IMR-90 (cell line): ENCODE results near the gene CYFIP1. TPM values are rescaled to one million over a fixed set of nuclear protein-coding genes. Genes with fewer than 3 reads are reported as not detected.

ENCODE experiments used
- ATAC-seq: fragments of 200-7000 bp; cut with Tn5 transposase; 2 replicates; pipeline ENCODE4 v1.9.1; 2020; ENCODE audit warnings: low read depth, mild to moderate bottlenecking, moderate library complexity
- BruUV-seq: library from RNA; stranded (reverse); fragments of 400-500 nt; replicated peaks from 2 replicates; lab custom pipeline; 2021; lab: Mats Ljungman, UMichigan
- CTCF ChIA-PET: fragments of 300-600 bp; formaldehyde crosslinking; extraction: SDS; loops from one replicate; lab custom pipeline; 2021; ENCODE audit warnings: antibody characterized with exemption; lab: Yijun Ruan, JAX
- POLR2A ChIA-PET: fragments of 300-600 bp; sonication (Branson Sonifier 250); formaldehyde crosslinking; loops from one replicate; lab custom pipeline; 2022; ENCODE audit warnings: antibody characterized with exemption; ENCODE audit not compliant: unreplicated experiment; lab: Charles Lee
- DNase-seq: peaks from one replicate; pipeline ENCODE4 v3.0.0; 2013
- H2AFZ ChIP-seq: replicated peaks from 2 replicates; pipeline ENCODE3; 2013; ENCODE audit warnings: low read length, mild to moderate bottlenecking; ENCODE audit not compliant: poor library complexity
- H2AK5ac ChIP-seq: 2 replicates; pipeline ENCODE4 v1.6.1; 2013; ENCODE audit warnings: low read depth, low read length, inconsistent platforms
- H2AK9ac ChIP-seq: replicated peaks from 2 replicates; pipeline ENCODE3; 2013; ENCODE audit warnings: mild to moderate bottlenecking, low read depth, low read length, moderate library complexity; ENCODE audit not compliant: poor library complexity
- H2BK120ac ChIP-seq: 2 replicates; pipeline ENCODE4 v1.6.1; 2013; ENCODE audit warnings: low read depth, low read length, inconsistent platforms
- H2BK15ac ChIP-seq: 3 replicates; pipeline ENCODE4 v1.6.1; 2013; ENCODE audit warnings: low read depth, low read length, inconsistent platforms
- H2BK20ac ChIP-seq: 2 replicates; pipeline ENCODE4 v1.6.1; 2013; ENCODE audit warnings: low read depth, mild to moderate bottlenecking, inconsistent platforms, low read length, moderate library complexity
- H2BK5ac ChIP-seq: 2 replicates; pipeline ENCODE4 v1.6.1; 2013; ENCODE audit warnings: mild to moderate bottlenecking, low read depth, low read length, inconsistent platforms; ENCODE audit not compliant: poor library complexity, severe bottlenecking
- H3K14ac ChIP-seq: replicated peaks from 2 replicates; pipeline ENCODE4 v1.6.1; 2013; ENCODE audit warnings: low read depth, low read length, inconsistent platforms
- H3K18ac ChIP-seq: 2 replicates; pipeline ENCODE4 v1.6.1; 2013; ENCODE audit warnings: low read depth, low read length, control low read depth
- H3K23ac ChIP-seq: 2 replicates; pipeline ENCODE4 v1.6.1; 2013; ENCODE audit warnings: low read depth, low read length, inconsistent platforms
- H3K27ac ChIP-seq: 2 replicates; pipeline ENCODE4 v1.5.1; 2013; ENCODE audit warnings: mild to moderate bottlenecking, control low read depth, low read length; ENCODE audit not compliant: insufficient read depth
- H3K27me3 ChIP-seq: 2 replicates; pipeline ENCODE4 v1.6.1; 2013; ENCODE audit warnings: low read length; ENCODE audit not compliant: control insufficient read depth, insufficient read depth
- H3K36me3 ChIP-seq: 2 replicates; pipeline ENCODE4 v1.6.1; 2013; ENCODE audit warnings: low read length, mixed read lengths; ENCODE audit not compliant: control insufficient read depth, insufficient read depth
- H3K4ac ChIP-seq: 2 replicates; pipeline ENCODE4 v1.6.1; 2013; ENCODE audit warnings: low read depth, low read length, inconsistent platforms
- H3K4me1 ChIP-seq: 2 replicates; pipeline ENCODE4 v1.6.1; 2013; ENCODE audit warnings: low read length, mixed read lengths; ENCODE audit not compliant: control insufficient read depth, insufficient read depth
- H3K4me2 ChIP-seq: 2 replicates; pipeline ENCODE4 v1.6.1; 2013; ENCODE audit warnings: low read depth, mild to moderate bottlenecking, control low read depth, low read length, moderate library complexity
- H3K4me3 ChIP-seq: 2 replicates; pipeline ENCODE4 v1.5.1; 2013; ENCODE audit warnings: low read depth, mild to moderate bottlenecking, control low read depth, low read length, moderate library complexity; ENCODE audit not compliant: insufficient read depth
- H3K56ac ChIP-seq: 2 replicates; pipeline ENCODE4 v1.6.1; 2013; ENCODE audit warnings: low read length, inconsistent platforms; ENCODE audit not compliant: insufficient read depth; ENCODE audit errors: extremely low read depth
- H3K79me1 ChIP-seq, 2 experiments: 2 replicates each; pipeline ENCODE4 v1.6.1; 2013; ENCODE audit warnings: low read length in 2 of 2, inconsistent platforms in 1 of 2, low read depth in 1 of 2
- H3K9ac ChIP-seq: 2 replicates; pipeline ENCODE4 v1.6.1; 2013; ENCODE audit warnings: low read depth, low read length, control low read depth
- H3K9me1 ChIP-seq: 2 replicates; pipeline ENCODE4 v1.6.1; 2013; ENCODE audit warnings: low read length, inconsistent platforms; ENCODE audit not compliant: insufficient read depth
- H3K9me3 ChIP-seq: 2 replicates; pipeline ENCODE4 v1.6.1; 2013; ENCODE audit warnings: low read length; ENCODE audit not compliant: control insufficient read depth, insufficient read depth
- H4K20me1 ChIP-seq: 2 replicates; pipeline ENCODE4 v1.6.1; 2013; ENCODE audit warnings: low read length, inconsistent platforms; ENCODE audit not compliant: insufficient read depth
- H4K5ac ChIP-seq: 2 replicates; pipeline ENCODE4 v1.6.1; 2013; ENCODE audit warnings: mild to moderate bottlenecking, low read depth, low read length, control low read depth
- H4K8ac ChIP-seq, 2 experiments: 2 replicates each; pipeline ENCODE4 v1.6.1; 2013; ENCODE audit warnings: low read depth in 2 of 2, low read length in 2 of 2, control low read depth in 1 of 2, inconsistent platforms in 1 of 2
- H4K91ac ChIP-seq: 2 replicates; pipeline ENCODE4 v1.6.1; 2013; ENCODE audit warnings: low read depth, low read length, inconsistent platforms; ENCODE audit not compliant: insufficient read depth
- BHLHE40 ChIP-seq: fragments of 150-350 bp; IDR thresholded peaks from 2 replicates; pipeline ENCODE4 v1.6.1; 2016; ENCODE audit warnings: mild to moderate bottlenecking, low read depth, low read length
- CEBPB ChIP-seq: IDR thresholded peaks from 2 replicates; pipeline ENCODE4 v1.6.1; 2012; ENCODE audit warnings: low read depth, low read length, improper control_type of control experiment
- MXI1 ChIP-seq: IDR thresholded peaks from 2 replicates; pipeline ENCODE4 v1.6.1; 2012; ENCODE audit warnings: low read depth, mild to moderate bottlenecking, low read length, moderate library complexity, borderline replicate concordance
- NFE2L2 ChIP-seq: fragments of 150-350 bp; IDR thresholded peaks from 2 replicates; pipeline ENCODE4 v1.6.1; 2016; ENCODE audit warnings: low read depth, mild to moderate bottlenecking, low read length
- POLR2A ChIP-seq: IDR thresholded peaks from 2 replicates; pipeline ENCODE4 v1.6.1; 2012; ENCODE audit warnings: mild to moderate bottlenecking, low read depth, low read length
- RAD21 ChIP-seq: IDR thresholded peaks from 2 replicates; pipeline ENCODE4 v1.6.1; 2012; ENCODE audit warnings: low read length, improper control_type of control experiment
- RCOR1 ChIP-seq: IDR thresholded peaks from 2 replicates; pipeline ENCODE4 v1.6.1; 2012; ENCODE audit warnings: mild to moderate bottlenecking, low read length, improper control_type of control experiment; ENCODE audit not compliant: insufficient replicate concordance
- RFX5 ChIP-seq: IDR thresholded peaks from 2 replicates; pipeline ENCODE4 v1.8.0; 2012; ENCODE audit warnings: low read depth, mild to moderate bottlenecking, low read length, moderate library complexity
- SMC3 ChIP-seq: fragments of 150-350 bp; IDR thresholded peaks from 2 replicates; pipeline ENCODE4 v1.6.1; 2016; ENCODE audit warnings: low read depth, mild to moderate bottlenecking, antibody characterized with exemption, low read length, moderate library complexity
- WGBS, 2 experiments: methylation state at CpG; one replicate each; pipeline versions ENCODE4 v1.1.5 to v1.1.7; 2013; ENCODE audit warnings: missing lambda C conversion rate in 2 of 2; ENCODE audit not compliant: insufficient read length in 1 of 2; ENCODE audit errors: extremely low coverage in 2 of 2; 5-methylcytosine and 5-hydroxymethylcytosine counted together
- dilution Hi-C: fragments of 300-500 bp; cut with HindIII; formaldehyde crosslinking; loops from one replicate; pipeline ENCODE4 v1.14.3; 2018; ENCODE audit warnings: low sequenced_read_pairs; ENCODE audit not compliant: unreplicated experiment
- in situ Hi-C: fragments of 300-500 bp; cut with MboI; formaldehyde crosslinking; loops from 3 replicates; pipeline ENCODE4 v1.14.3; 2019; ENCODE audit warnings: low sequenced_read_pairs, inconsistent platforms, mixed read lengths
- intact Hi-C: fragments of 100-400 bp; cut with micrococcal nuclease; formaldehyde crosslinking; loops from 2 replicates; pipeline ENCODE4 v1.10.0; 2022
- polyA plus RNA-seq, 3 experiments: library from polyadenylated mRNA; depleted of rRNA; stranded (reverse); fragments of >200 nt; gene quantifications; 2 replicates each; pipeline ENCODE4 v1.2.3, GENCODE V29; 2012; ENCODE audit warnings: low replicate concordance in 1 of 3
- total RNA-seq: library from RNA; depleted of rRNA; stranded (reverse); fragments of >200 nt; gene quantifications from 2 replicates; pipeline ENCODE4 v1.2.3, GENCODE V29; 2012
- TF ChIP-seq, protein P1 (sequence below): fragments of 150-350 bp; IDR thresholded peaks from 2 replicates; pipeline ENCODE4 v1.6.1; 2016; ENCODE audit warnings: low read depth, mild to moderate bottlenecking, low read length, moderate library complexity, borderline replicate concordance

The CYFIP1 gene
- total and polyA plus RNA-seq, 2 of the 4 experiments (the other 2 are of a cell fraction): 58.4 to 163 TPM

DNA sequence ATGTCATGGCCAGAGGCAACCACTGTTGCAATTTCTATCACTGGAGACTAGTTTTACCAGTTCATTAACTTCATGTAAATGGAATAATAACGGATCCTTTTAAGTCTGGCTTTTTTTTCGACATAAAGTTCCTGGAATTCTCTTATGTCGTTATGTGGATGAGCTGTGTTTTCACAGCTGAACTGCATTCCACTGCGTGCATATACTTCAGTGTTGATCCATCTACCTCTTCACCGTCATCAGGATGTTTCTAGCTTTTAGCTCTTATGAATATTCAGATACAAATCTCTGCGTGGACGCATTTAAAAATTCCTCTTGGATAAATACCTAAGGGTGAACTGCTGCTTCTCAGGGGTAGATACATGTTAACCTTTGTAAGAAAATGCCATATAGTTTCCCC lies 15.6 kb upstream of the CYFIP1 start:
- H3K9ac ChIP-seq: no peak overlapping the region
- in situ Hi-C loops: no loop called here
- H3K4ac ChIP-seq: no peak overlapping the region
- WGBS, 2 experiments: no CpG with 5 or more reads among the region's 7 CpGs
- peaks cover 12% of the 10 kb centered on the region for H3K9me1 ChIP-seq
- no peak overlapping the region for H2BK120ac ChIP-seq
- no peak overlapping the region for H2BK20ac ChIP-seq
- H2AK5ac ChIP-seq: no peak overlapping the region
- H3K4me3 ChIP-seq: no peak overlapping the region
- H4K5ac ChIP-seq: no peak overlapping the region
- no peak overlapping the region for H3K27ac ChIP-seq
- BruUV-seq: no TSS peak
- dilution Hi-C loops: no loop called here
- no peaks in the 10 kb centered on the region for H3K27me3 ChIP-seq
- peaks cover 7% of the 10 kb centered on the region; the same call in 1 of the 2 replicates for H3K4me1 ChIP-seq
- POLR2A ChIA-PET: no interaction called here
- no peak overlapping the region for H3K14ac ChIP-seq
- no peak overlapping the region for H3K4me2 ChIP-seq
- intact Hi-C loops: no loop called here
- H3K18ac ChIP-seq: no peak overlapping the region
- no peak overlapping the region for H3K23ac ChIP-seq
- TF ChIP-seq SMC3: no peak
- TF ChIP-seq POLR2A: no peak
- TF ChIP-seq CEBPB: no peak
- no peak for TF ChIP-seq NFE2L2
- no peak for TF ChIP-seq RFX5
- TF ChIP-seq, protein P1, sequence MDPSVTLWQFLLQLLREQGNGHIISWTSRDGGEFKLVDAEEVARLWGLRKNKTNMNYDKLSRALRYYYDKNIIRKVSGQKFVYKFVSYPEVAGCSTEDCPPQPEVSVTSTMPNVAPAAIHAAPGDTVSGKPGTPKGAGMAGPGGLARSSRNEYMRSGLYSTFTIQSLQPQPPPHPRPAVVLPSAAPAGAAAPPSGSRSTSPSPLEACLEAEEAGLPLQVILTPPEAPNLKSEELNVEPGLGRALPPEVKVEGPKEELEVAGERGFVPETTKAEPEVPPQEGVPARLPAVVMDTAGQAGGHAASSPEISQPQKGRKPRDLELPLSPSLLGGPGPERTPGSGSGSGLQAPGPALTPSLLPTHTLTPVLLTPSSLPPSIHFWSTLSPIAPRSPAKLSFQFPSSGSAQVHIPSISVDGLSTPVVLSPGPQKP: no peak
- no peak for TF ChIP-seq RCOR1
- TF ChIP-seq BHLHE40: no peak
- TF ChIP-seq RAD21: no peak
- no peak for TF ChIP-seq MXI1
- H4K91ac ChIP-seq: no peak overlapping the region
- H2AK9ac ChIP-seq: no peak overlapping the region
- no peak overlapping the region for H4K8ac ChIP-seq
- no peak overlapping the region for H2BK15ac ChIP-seq
- H3K9me3 ChIP-seq: no peaks in the 10 kb centered on the region
- no peak overlapping the region for H2BK5ac ChIP-seq
- no peaks in the 10 kb centered on the region for H3K79me1 ChIP-seq
- DNase-seq: no peak
- no peaks in the 10 kb centered on the region for H4K20me1 ChIP-seq
- CTCF ChIA-PET: no interaction called here
- peaks cover 16% of the 10 kb centered on the region for H3K36me3 ChIP-seq
- H3K56ac ChIP-seq: no peak overlapping the region
- no peak for ATAC-seq
- no peak overlapping the region for H2AFZ ChIP-seq
